ENCODE measurements around the gene EEA1. TPM values are rescaled to one million over a fixed set of nuclear protein-coding genes. Genes with fewer than 3 reads are reported as not detected.

Gene EEA1
- total RNA-seq, 4 donors from 2014 or later, result 18.6 to 28.7 (median 20.8) TPM

DNA sequence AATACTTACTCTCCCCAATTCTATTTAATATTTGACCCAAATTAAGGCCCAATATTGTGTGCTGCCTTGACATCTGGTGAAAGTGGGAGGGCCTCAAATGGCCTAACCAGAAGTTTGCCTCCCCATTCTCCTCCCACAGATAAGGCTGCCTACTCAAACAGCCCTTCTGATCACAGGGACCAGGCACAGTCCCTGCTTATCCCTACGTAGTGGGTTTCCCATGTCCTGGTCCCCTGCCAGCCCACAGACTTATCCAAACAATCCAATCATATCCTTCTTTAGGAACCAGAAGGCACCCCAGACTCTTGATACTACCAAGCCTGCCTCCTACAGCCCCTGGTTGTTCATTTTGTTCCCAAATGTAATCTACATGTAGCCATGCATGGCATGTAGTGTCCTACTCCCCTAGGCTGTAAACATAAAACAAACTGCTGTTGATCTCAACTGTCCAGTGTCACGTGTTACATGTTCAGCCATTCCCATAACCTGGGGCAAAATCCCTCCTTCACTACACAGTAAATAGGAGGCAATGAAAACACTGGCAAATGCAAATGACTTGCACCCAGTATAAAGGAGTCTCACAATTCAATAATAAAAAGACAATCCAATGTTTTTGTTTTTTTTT lies 49.3 kb downstream of the EEA1 start:
- Histone ChIP-seq H3K9me3 (no peaks in the 10 kb centered on the region), H3K36me3 (no peaks in the 10 kb centered on the region), H3K27me3 (no peaks in the 10 kb centered on the region), H3K4me3 (no peak overlapping the region), H3K4me1 (no peaks in the 10 kb centered on the region), H3K27ac (peak overlapping the region in 1 of 4 donors; percentile 6)
- TF ChIP-seq POLR2A (IDR thresholded peaks at IDR 0.05), result no peak
- TF ChIP-seq, protein P1, sequence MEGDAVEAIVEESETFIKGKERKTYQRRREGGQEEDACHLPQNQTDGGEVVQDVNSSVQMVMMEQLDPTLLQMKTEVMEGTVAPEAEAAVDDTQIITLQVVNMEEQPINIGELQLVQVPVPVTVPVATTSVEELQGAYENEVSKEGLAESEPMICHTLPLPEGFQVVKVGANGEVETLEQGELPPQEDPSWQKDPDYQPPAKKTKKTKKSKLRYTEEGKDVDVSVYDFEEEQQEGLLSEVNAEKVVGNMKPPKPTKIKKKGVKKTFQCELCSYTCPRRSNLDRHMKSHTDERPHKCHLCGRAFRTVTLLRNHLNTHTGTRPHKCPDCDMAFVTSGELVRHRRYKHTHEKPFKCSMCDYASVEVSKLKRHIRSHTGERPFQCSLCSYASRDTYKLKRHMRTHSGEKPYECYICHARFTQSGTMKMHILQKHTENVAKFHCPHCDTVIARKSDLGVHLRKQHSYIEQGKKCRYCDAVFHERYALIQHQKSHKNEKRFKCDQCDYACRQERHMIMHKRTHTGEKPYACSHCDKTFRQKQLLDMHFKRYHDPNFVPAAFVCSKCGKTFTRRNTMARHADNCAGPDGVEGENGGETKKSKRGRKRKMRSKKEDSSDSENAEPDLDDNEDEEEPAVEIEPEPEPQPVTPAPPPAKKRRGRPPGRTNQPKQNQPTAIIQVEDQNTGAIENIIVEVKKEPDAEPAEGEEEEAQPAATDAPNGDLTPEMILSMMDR (IDR thresholded peaks at IDR 0.05 in 4 of 5, conservative IDR thresholded peaks at IDR 0.05 in 1 of 5), result no peak
- in situ Hi-C loops (cut with MboI; ENCODE audit: low sequenced_read_pairs in 4 of 4), result no loop called here
- DNase-seq, result no peak
- no peak for ATAC-seq
- intact Hi-C loops (cut with DNase I; ENCODE audit: low total_unique reads), result no loop called here

DNA sequence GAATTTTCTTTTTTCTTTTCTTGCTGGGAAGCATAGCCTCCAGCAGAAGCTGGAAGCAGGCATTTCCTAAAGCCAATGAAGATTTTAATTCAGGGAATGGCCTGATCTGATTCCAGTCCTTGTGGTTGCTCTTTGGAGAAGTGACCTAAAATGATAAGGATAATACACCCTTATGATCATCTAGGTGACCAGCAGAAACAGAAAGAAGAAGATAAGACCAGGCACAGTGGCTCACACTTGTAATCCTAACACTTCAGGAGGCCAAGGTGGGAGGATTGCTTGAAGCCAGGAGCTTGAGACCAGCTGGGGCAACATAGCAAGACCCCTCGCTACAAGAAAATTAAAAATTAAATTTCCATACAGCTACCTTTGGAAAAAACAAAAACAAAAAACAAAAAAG lies 51.2 kb downstream of the EEA1 start:
- TF ChIP-seq, protein P1 (IDR thresholded peaks at IDR 0.05 in 4 of 5, conservative IDR thresholded peaks at IDR 0.05 in 1 of 5), result no peak
- TF ChIP-seq POLR2A (IDR thresholded peaks at IDR 0.05), result no peak
- Histone ChIP-seq H3K27ac (no peak overlapping the region), H3K4me1 (peaks cover 1 to 2% of the 10 kb centered on the region in 2 donors), H3K4me3 (no peak overlapping the region), H3K9me3 (no peaks in the 10 kb centered on the region), H3K27me3 (no peaks in the 10 kb centered on the region), H3K36me3 (no peaks in the 10 kb centered on the region)
- ATAC-seq (no peak), DNase-seq (no peak)
- in situ Hi-C loops (cut with MboI; ENCODE audit: low sequenced_read_pairs in 4 of 4) (no loop called here), intact Hi-C loops (cut with DNase I; ENCODE audit: low total_unique reads) (no loop called here)

DNA sequence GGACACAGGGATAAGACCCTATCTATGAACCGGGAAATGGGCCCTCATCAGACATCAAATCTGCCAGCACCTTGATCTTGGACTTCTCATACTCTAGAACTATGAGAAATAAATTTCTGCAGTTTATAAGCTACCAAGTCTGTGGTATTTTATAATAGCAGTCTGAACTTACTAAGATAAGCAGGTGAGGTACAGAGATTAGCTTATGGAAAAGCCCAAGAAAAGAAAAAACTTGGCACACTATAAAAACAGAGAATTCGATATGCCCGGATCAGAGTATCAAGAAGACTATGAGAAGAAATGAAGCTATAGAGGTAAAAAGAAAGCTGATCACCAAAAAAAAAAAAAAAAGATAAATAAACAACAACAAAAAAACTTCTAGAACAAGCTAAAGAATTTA lies 52.6 kb downstream of the EEA1 start:
- DNase-seq, result no peak
- TF ChIP-seq POLR2A (IDR thresholded peaks at IDR 0.05), result no peak
- TF ChIP-seq, protein P1 (IDR thresholded peaks at IDR 0.05 in 4 of 5, conservative IDR thresholded peaks at IDR 0.05 in 1 of 5), result no peak
- Histone ChIP-seq H3K4me3 (no peak overlapping the region), H3K36me3 (no peaks in the 10 kb centered on the region), H3K4me1 (peaks cover 6 to 15% of the 10 kb centered on the region in 2 donors), H3K27ac (no peak overlapping the region), H3K9me3 (no peaks in the 10 kb centered on the region), H3K27me3 (no peaks in the 10 kb centered on the region)
- no peak for ATAC-seq
- in situ Hi-C loops (cut with MboI; ENCODE audit: low sequenced_read_pairs in 4 of 4) (no loop called here), intact Hi-C loops (cut with DNase I; ENCODE audit: low total_unique reads) (no loop called here)

DNA sequence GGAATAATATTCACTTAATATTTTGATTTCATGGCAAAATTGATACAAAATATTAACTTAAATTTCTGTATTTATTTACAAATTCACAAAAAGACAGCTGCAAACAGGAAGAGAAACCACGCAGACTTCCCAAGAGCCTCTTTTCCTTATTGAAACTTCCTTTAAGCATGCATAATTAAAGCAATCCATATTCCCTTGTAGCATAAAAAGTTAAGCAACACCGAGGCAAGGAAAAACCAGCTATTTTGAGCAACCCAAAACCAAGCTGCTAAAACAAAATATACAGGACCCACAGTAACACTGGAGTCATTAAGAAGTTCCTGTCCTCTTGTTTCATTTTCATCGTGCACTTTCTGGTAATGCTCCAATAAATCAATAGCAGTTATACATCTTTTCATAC lies 58.0 kb downstream of the EEA1 start:
- peak overlapping the region; percentile 62 to 77 (median 67) for H3K27ac ChIP-seq
- H3K9me3 ChIP-seq, result no peaks in the 10 kb centered on the region
- H3K27me3 ChIP-seq, result no peaks in the 10 kb centered on the region
- no peak for TF ChIP-seq POLR2A (IDR thresholded peaks at IDR 0.05)
- TF ChIP-seq, protein P1 (IDR thresholded peaks at IDR 0.05 in 4 of 5, conservative IDR thresholded peaks at IDR 0.05 in 1 of 5), result no peak
- no peaks in the 10 kb centered on the region for H3K36me3 ChIP-seq
- DNase-seq, result no peak
- peak overlapping the region in 2 of 4 donors; percentile 7 to 20 for H3K4me3 ChIP-seq
- in situ Hi-C loops (cut with MboI; ENCODE audit: low sequenced_read_pairs in 4 of 4), result no loop called here
- ATAC-seq, result peak in 1 of 2 donors; percentile 18
- intact Hi-C loops (cut with DNase I; ENCODE audit: low total_unique reads), result no loop called here
- peaks cover 51 to 56% of the 10 kb centered on the region in 2 donors for H3K4me1 ChIP-seq

DNA sequence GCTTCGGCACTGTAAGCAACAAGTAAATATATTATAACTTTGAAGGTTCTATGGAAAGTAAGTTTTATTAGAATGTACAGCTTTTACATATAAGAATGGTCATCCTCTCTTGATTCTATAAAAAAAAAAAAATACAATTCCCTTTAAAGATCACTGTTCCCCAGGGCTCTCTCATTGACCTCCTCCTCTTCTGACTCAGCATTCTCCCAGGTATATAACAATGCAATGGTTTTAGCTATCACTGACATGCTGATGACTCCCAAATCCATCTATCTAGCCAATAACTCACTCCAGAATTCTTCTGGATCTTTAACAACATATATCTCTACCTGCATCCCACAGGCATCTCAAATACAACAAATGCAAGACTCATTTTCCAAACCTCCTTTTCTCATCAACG lies 62.7 kb downstream of the EEA1 start:
- TF ChIP-seq, protein P1 (IDR thresholded peaks at IDR 0.05 in 4 of 5, conservative IDR thresholded peaks at IDR 0.05 in 1 of 5), result no peak
- TF ChIP-seq POLR2A (IDR thresholded peaks at IDR 0.05), result no peak
- no peak overlapping the region for H3K27ac ChIP-seq
- in situ Hi-C loops (cut with MboI; ENCODE audit: low sequenced_read_pairs in 4 of 4) (no loop called here), intact Hi-C loops (cut with DNase I; ENCODE audit: low total_unique reads) (loop anchor here (5.0 kb wide), 1 partner anchor 61 kb away; the partner anchor contains the start of gene EEA1)
- peaks cover 41 to 45% of the 10 kb centered on the region in 2 donors for H3K4me1 ChIP-seq
- no peak overlapping the region for H3K4me3 ChIP-seq
- DNase-seq (no peak), ATAC-seq (no peak)
- H3K36me3 ChIP-seq, result peaks cover 0 to 7% of the 10 kb centered on the region in 2 donors
- no peaks in the 10 kb centered on the region for H3K27me3 ChIP-seq
- H3K9me3 ChIP-seq, result no peaks in the 10 kb centered on the region

Measured in gastrocnemius medialis (tissue), 4 donors.